ENCODE results near the gene DGKI. TPM values are rescaled to one million over a fixed set of nuclear protein-coding genes. Genes with fewer than 3 reads are reported as not detected.

DGKI gene
- total RNA-seq, 1 experiment from 2014 or later = 0.39 TPM

DNA sequence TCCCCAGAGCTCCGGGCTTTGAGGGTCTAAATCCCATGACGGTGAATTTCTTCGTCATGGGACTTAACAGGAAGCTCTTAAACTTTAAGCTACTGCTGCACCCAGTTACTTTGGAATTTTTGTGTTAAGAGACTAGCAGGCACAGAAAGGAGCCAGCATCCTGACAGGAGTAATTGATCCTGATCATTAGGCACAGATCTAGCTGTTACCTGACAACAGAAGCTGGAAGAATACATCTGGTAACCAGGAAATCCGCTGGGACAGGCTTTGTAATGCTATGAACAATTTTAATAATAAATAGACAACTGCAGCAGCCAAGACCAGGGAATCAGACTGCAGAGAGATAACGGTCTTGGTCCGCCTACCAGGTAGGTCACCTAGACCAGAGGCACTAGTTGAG is 210.9 kb downstream of the DGKI start:
- no TSS peak for BruUV-seq (replicated peaks)
- ChIA-PET POLR2A (ENCODE audit: low non-redundant PET) (no interaction called here), CTCF (no interaction called here)
- H3K4me1 ChIP-seq (ENCODE audit: insufficient read depth, low read length, poor library complexity, severe bottlenecking) = no peaks in the 10 kb centered on the region
- intact Hi-C loops (cut with micrococcal nuclease; ENCODE audit: unreplicated experiment) = no loop called here
- no peak overlapping the region for H3K4me3 ChIP-seq (ENCODE audit: low read depth, low read length, poor library complexity, severe bottlenecking)
- peaks cover 5% of the 10 kb centered on the region for H3K27me3 ChIP-seq (replicated peaks; ENCODE audit: insufficient read depth, low read depth, low read length, poor library complexity)
- H3K36me3 ChIP-seq (ENCODE audit: insufficient read depth, low read length, poor library complexity, severe bottlenecking) = no peaks in the 10 kb centered on the region
- H3K9me3 ChIP-seq (ENCODE audit: low read depth, low read length, poor library complexity, severe bottlenecking) = no peaks in the 10 kb centered on the region
- TF ChIP-seq EZH2 (IDR thresholded peaks at IDR 0.05; ENCODE audit: borderline replicate concordance, low read depth, low read length, poor library complexity, severe bottlenecking) = no peak
- TF ChIP-seq, protein P1, sequence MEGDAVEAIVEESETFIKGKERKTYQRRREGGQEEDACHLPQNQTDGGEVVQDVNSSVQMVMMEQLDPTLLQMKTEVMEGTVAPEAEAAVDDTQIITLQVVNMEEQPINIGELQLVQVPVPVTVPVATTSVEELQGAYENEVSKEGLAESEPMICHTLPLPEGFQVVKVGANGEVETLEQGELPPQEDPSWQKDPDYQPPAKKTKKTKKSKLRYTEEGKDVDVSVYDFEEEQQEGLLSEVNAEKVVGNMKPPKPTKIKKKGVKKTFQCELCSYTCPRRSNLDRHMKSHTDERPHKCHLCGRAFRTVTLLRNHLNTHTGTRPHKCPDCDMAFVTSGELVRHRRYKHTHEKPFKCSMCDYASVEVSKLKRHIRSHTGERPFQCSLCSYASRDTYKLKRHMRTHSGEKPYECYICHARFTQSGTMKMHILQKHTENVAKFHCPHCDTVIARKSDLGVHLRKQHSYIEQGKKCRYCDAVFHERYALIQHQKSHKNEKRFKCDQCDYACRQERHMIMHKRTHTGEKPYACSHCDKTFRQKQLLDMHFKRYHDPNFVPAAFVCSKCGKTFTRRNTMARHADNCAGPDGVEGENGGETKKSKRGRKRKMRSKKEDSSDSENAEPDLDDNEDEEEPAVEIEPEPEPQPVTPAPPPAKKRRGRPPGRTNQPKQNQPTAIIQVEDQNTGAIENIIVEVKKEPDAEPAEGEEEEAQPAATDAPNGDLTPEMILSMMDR (conservative IDR thresholded peaks at IDR 0.05; ENCODE audit: low read depth, low read length) = no peak
- DNase-seq (ENCODE audit: low spot score) = no peak
- no peak overlapping the region for H3K27ac ChIP-seq (ENCODE audit: low read depth, low read length, poor library complexity, severe bottlenecking)

DNA sequence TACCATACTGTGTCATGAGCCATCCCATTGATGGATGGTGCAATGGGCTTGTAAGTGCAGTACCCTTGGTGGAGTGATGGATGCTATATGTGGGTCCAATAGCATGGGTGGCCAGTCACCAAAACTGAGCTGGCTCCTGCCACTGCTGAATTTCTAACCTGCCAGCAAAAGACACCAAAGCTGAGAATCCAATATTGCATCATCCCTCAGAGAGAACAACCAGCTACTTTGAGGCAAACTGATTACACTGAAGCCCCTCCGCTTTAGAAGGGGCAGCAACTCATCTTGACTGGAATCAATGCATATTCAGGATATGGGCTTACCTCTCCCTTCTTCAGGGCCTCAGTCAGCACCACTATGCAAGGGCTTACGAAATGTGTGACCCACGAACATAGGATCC is 211.6 kb downstream of the DGKI start:
- intact Hi-C loops (cut with micrococcal nuclease; ENCODE audit: unreplicated experiment) = no loop called here
- H3K27me3 ChIP-seq (replicated peaks; ENCODE audit: insufficient read depth, low read depth, low read length, poor library complexity) = peaks cover 5% of the 10 kb centered on the region
- TF ChIP-seq EZH2 (IDR thresholded peaks at IDR 0.05; ENCODE audit: borderline replicate concordance, low read depth, low read length, poor library complexity, severe bottlenecking) = no peak
- TF ChIP-seq, protein P1 (conservative IDR thresholded peaks at IDR 0.05; ENCODE audit: low read depth, low read length) = no peak
- no TSS peak for BruUV-seq (replicated peaks)
- no peaks in the 10 kb centered on the region for H3K36me3 ChIP-seq (ENCODE audit: insufficient read depth, low read length, poor library complexity, severe bottlenecking)
- H3K9me3 ChIP-seq (ENCODE audit: low read depth, low read length, poor library complexity, severe bottlenecking) = no peaks in the 10 kb centered on the region
- CTCF ChIA-PET = no interaction called here
- H3K4me1 ChIP-seq (ENCODE audit: insufficient read depth, low read length, poor library complexity, severe bottlenecking) = no peaks in the 10 kb centered on the region
- H3K27ac ChIP-seq (ENCODE audit: low read depth, low read length, poor library complexity, severe bottlenecking) = no peak overlapping the region
- H3K4me3 ChIP-seq (ENCODE audit: low read depth, low read length, poor library complexity, severe bottlenecking) = no peak overlapping the region
- POLR2A ChIA-PET (ENCODE audit: low non-redundant PET) = no interaction called here
- no peak for DNase-seq (ENCODE audit: low spot score)

DNA sequence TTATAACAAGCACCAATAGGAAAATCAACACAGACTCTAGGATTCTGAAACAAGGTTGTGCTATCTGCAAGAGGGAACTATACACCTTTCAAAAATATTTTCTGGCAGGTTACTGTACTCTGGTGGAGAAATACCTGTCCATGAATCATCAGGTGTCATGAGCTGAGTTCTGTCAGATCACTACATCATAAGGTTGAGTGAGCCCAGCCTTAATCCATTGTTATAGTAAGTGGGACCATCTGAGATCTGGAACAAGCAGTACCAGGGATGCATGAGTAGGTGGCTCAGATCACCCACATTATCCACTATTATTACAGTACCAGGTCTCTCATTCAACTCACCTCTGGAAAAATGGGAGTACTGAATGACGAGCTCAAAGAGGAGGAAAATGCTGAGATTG is 212.4 kb downstream of the DGKI start:
- Histone ChIP-seq H3K4me3 (ENCODE audit: low read depth, low read length, poor library complexity, severe bottlenecking) (no peak overlapping the region), H3K36me3 (ENCODE audit: insufficient read depth, low read length, poor library complexity, severe bottlenecking) (no peaks in the 10 kb centered on the region), H3K4me1 (ENCODE audit: insufficient read depth, low read length, poor library complexity, severe bottlenecking) (no peaks in the 10 kb centered on the region), H3K27ac (ENCODE audit: low read depth, low read length, poor library complexity, severe bottlenecking) (no peak overlapping the region), H3K27me3 (replicated peaks; ENCODE audit: insufficient read depth, low read depth, low read length, poor library complexity) (peaks cover 5% of the 10 kb centered on the region), H3K9me3 (ENCODE audit: low read depth, low read length, poor library complexity, severe bottlenecking) (no peaks in the 10 kb centered on the region)
- POLR2A ChIA-PET (ENCODE audit: low non-redundant PET) = no interaction called here
- TF ChIP-seq, protein P1 (conservative IDR thresholded peaks at IDR 0.05; ENCODE audit: low read depth, low read length) = no peak
- no peak for TF ChIP-seq EZH2 (IDR thresholded peaks at IDR 0.05; ENCODE audit: borderline replicate concordance, low read depth, low read length, poor library complexity, severe bottlenecking)
- CTCF ChIA-PET = no interaction called here
- intact Hi-C loops (cut with micrococcal nuclease; ENCODE audit: unreplicated experiment) = no loop called here
- DNase-seq (ENCODE audit: low spot score) = no peak
- no TSS peak for BruUV-seq (replicated peaks)
